SK-N-SH treated with all-trans-retinoic acid at 6 μM for 48 hours (cell line): ENCODE measurements around the gene SH3RF1.

Experiments used
- ARNTL ChIP-seq: fragments of 450-650 bp; formaldehyde crosslinking; IDR thresholded peaks from 2 replicates; pipeline ENCODE4 v1.5.0; 2020; ENCODE audit warnings: low read depth, mild to moderate bottlenecking, moderate library complexity, borderline replicate concordance
- CSDC2 ChIP-seq: fragments of 250-450 bp; sonication (Bioruptor Pico); IDR thresholded peaks from 2 replicates; pipeline ENCODE4 v1.5.0; 2020; ENCODE audit warnings: mild to moderate bottlenecking, moderate library complexity
- RARB ChIP-seq: fragments of 250-450 bp; sonication (Bioruptor Pico); IDR thresholded peaks from 2 replicates; pipeline ENCODE4 v1.8.0; 2021; ENCODE audit warnings: mild to moderate bottlenecking, moderate library complexity
- SNAI2 ChIP-seq: fragments of 250-450 bp; sonication (Bioruptor Pico); IDR thresholded peaks from 2 replicates; pipeline ENCODE4 v1.5.0; 2020; ENCODE audit warnings: mild to moderate bottlenecking, moderate library complexity
- ZFP3 ChIP-seq: fragments of 250-450 bp; sonication (Bioruptor Pico); IDR thresholded peaks from 2 replicates; pipeline ENCODE4 v1.5.0; 2020; ENCODE audit warnings: mild to moderate bottlenecking, moderate library complexity
- ZFP30 ChIP-seq: fragments of 450-650 bp; formaldehyde crosslinking; IDR thresholded peaks from 2 replicates; pipeline ENCODE4 v1.5.0; 2022; ENCODE audit warnings: mild to moderate bottlenecking, moderate library complexity
- ZNF565 ChIP-seq: fragments of 450-650 bp; formaldehyde crosslinking; conservative IDR thresholded peaks from 2 replicates; pipeline ENCODE4 v1.5.0; 2020; ENCODE audit warnings: low read depth, mild to moderate bottlenecking, moderate library complexity
- ZNF70 ChIP-seq: fragments of 450-650 bp; formaldehyde crosslinking; IDR thresholded peaks from 2 replicates; pipeline ENCODE4 v1.5.0; 2020; ENCODE audit warnings: mild to moderate bottlenecking, moderate library complexity
- TF ChIP-seq, protein P1 (sequence below): fragments of 250-450 bp; sonication (Bioruptor Pico); IDR thresholded peaks from 2 replicates; pipeline ENCODE4 v1.5.1; 2020; ENCODE audit warnings: low read depth, mild to moderate bottlenecking, moderate library complexity
- TF ChIP-seq, protein P2 (sequence below): fragments of 250-450 bp; sonication (Bioruptor Pico); IDR thresholded peaks from 2 replicates; pipeline ENCODE4 v1.5.0; 2020; ENCODE audit warnings: mild to moderate bottlenecking, moderate library complexity
- TF ChIP-seq, protein P3 (sequence below): fragments of 250-450 bp; sonication (Bioruptor Pico); IDR thresholded peaks from 2 replicates; pipeline ENCODE4 v1.5.1; 2021; ENCODE audit warnings: mild to moderate bottlenecking, moderate library complexity

DNA sequence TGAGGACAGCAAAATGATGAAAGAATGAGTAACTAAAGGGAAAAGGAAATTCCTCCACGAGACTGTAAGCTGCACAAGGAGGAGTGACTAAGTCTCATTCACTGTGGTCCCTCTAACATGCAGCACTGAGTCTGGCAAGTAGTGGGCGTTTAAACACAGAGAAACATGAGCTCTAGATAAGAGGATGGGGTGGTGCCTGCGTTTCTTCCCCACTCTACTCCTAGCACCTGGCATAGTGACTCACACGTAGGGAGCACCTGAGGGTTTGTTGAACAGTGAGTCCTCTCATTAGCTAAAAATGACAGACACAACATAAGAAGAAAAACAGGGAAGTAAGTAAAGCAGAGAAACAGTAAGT, 154.9 kb downstream of the SH3RF1 start:
- TF ChIP-seq ZNF565 (CRISPR knock-in tag) (no peak), ZFP30 (CRISPR knock-in tag) (no peak), CSDC2 (CRISPR knock-in tag) (no peak), RARB (CRISPR knock-in tag) (no peak), ARNTL (no peak), SNAI2 (CRISPR knock-in tag) (no peak), ZNF70 (CRISPR knock-in tag) (no peak), ZFP3 (CRISPR knock-in tag) (no peak)
- TF ChIP-seq, protein P1, sequence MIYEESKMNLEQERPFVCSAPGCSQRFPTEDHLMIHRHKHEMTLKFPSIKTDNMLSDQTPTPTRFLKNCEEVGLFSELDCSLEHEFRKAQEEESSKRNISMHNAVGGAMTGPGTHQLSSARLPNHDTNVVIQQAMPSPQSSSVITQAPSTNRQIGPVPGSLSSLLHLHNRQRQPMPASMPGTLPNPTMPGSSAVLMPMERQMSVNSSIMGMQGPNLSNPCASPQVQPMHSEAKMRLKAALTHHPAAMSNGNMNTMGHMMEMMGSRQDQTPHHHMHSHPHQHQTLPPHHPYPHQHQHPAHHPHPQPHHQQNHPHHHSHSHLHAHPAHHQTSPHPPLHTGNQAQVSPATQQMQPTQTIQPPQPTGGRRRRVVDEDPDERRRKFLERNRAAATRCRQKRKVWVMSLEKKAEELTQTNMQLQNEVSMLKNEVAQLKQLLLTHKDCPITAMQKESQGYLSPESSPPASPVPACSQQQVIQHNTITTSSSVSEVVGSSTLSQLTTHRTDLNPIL (CRISPR knock-in tag) = no peak
- TF ChIP-seq, protein P2, sequence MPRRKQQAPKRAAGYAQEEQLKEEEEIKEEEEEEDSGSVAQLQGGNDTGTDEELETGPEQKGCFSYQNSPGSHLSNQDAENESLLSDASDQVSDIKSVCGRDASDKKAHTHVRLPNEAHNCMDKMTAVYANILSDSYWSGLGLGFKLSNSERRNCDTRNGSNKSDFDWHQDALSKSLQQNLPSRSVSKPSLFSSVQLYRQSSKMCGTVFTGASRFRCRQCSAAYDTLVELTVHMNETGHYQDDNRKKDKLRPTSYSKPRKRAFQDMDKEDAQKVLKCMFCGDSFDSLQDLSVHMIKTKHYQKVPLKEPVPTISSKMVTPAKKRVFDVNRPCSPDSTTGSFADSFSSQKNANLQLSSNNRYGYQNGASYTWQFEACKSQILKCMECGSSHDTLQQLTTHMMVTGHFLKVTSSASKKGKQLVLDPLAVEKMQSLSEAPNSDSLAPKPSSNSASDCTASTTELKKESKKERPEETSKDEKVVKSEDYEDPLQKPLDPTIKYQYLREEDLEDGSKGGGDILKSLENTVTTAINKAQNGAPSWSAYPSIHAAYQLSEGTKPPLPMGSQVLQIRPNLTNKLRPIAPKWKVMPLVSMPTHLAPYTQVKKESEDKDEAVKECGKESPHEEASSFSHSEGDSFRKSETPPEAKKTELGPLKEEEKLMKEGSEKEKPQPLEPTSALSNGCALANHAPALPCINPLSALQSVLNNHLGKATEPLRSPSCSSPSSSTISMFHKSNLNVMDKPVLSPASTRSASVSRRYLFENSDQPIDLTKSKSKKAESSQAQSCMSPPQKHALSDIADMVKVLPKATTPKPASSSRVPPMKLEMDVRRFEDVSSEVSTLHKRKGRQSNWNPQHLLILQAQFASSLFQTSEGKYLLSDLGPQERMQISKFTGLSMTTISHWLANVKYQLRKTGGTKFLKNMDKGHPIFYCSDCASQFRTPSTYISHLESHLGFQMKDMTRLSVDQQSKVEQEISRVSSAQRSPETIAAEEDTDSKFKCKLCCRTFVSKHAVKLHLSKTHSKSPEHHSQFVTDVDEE (CRISPR knock-in tag) = no peak
- TF ChIP-seq, protein P3, sequence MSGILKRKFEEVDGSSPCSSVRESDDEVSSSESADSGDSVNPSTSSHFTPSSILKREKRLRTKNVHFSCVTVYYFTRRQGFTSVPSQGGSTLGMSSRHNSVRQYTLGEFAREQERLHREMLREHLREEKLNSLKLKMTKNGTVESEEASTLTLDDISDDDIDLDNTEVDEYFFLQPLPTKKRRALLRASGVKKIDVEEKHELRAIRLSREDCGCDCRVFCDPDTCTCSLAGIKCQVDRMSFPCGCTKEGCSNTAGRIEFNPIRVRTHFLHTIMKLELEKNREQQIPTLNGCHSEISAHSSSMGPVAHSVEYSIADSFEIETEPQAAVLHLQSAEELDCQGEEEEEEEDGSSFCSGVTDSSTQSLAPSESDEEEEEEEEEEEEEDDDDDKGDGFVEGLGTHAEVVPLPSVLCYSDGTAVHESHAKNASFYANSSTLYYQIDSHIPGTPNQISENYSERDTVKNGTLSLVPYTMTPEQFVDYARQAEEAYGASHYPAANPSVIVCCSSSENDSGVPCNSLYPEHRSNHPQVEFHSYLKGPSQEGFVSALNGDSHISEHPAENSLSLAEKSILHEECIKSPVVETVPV (CRISPR knock-in tag) = no peak
